ENCODE results near the gene CDPF1.
"Not testable (repeated sequence)": the region's sequence is repeated elsewhere in the genome, so short reads cannot be mapped to it uniquely, and the experiment has no call there.

- TF ChIP-seq EZH2 (IDR thresholded peaks at IDR 0.05; ENCODE audit: borderline replicate concordance, low read depth, low read length, severe bottlenecking); POLR2A (IDR thresholded peaks at IDR 0.05; ENCODE audit: low read depth, low read length): not testable (repeated sequence)
Measured at GRCh38 chr22:46198806-46199205, 51.3 kb downstream of the CDPF1 start.

All from endothelial cell of umbilical vein (primary cell).